Smooth muscle cell (in vitro differentiated cells): ENCODE data around the gene FBXO42. TPM values are rescaled to one million over a fixed set of nuclear protein-coding genes. Genes with fewer than 3 reads are reported as not detected.

ENCODE experiments used
- DNase-seq: peaks from one replicate; lab custom pipeline; 2025; ENCODE audit not compliant: unreplicated experiment; lab: John Stamatoyannopoulos, UW
- H2AFZ ChIP-seq: fragments of 200-600 bp; sonication (generic); 2 replicates; pipeline ENCODE4 v1.6.0; 2016; ENCODE audit warnings: antibody characterized with exemption, low read depth, mild to moderate bottlenecking
- H3F3A ChIP-seq: fragments of 200-600 bp; sonication (generic); 2 replicates; pipeline ENCODE4 v1.6.0; 2017; ENCODE audit warnings: antibody characterized with exemption, low read depth
- H3K27ac ChIP-seq: fragments of 200-600 bp; sonication (generic); 2 replicates; pipeline ENCODE4 v1.5.1; 2016; ENCODE audit warnings: low read depth, mild to moderate bottlenecking
- H3K27me3 ChIP-seq: fragments of 200-600 bp; sonication (generic); 2 replicates; pipeline ENCODE4 v1.6.1; 2016; ENCODE audit warnings: low read depth, mild to moderate bottlenecking
- H3K36me3 ChIP-seq: fragments of 200-600 bp; sonication (generic); 2 replicates; pipeline ENCODE4 v1.5.1; 2016; ENCODE audit warnings: low read depth
- H3K4me1 ChIP-seq: fragments of 200-600 bp; sonication (generic); 2 replicates; pipeline ENCODE4 v1.5.1; 2016; ENCODE audit warnings: low read depth
- H3K4me2 ChIP-seq: fragments of 200-600 bp; sonication (generic); 2 replicates; pipeline ENCODE4 v1.6.0; 2016; ENCODE audit warnings: mild to moderate bottlenecking
- H3K4me3 ChIP-seq: fragments of 200-600 bp; sonication (generic); 2 replicates; pipeline ENCODE4 v1.5.1; 2016; ENCODE audit warnings: mild to moderate bottlenecking
- H3K79me2 ChIP-seq: fragments of 200-600 bp; sonication (generic); 2 replicates; pipeline ENCODE4 v1.6.0; 2016; ENCODE audit warnings: low read depth, mild to moderate bottlenecking
- H3K9ac ChIP-seq: fragments of 200-600 bp; sonication (generic); 2 replicates; pipeline ENCODE4 v1.6.0; 2016; ENCODE audit warnings: low read depth
- H3K9me3 ChIP-seq: fragments of 200-600 bp; sonication (generic); replicated peaks from 2 replicates; pipeline ENCODE4 v1.5.1; 2016; ENCODE audit warnings: low read depth
- H4K20me1 ChIP-seq: fragments of 200-600 bp; sonication (generic); 2 replicates; pipeline ENCODE4 v1.6.0; 2016; ENCODE audit warnings: low read depth
- CTCF ChIP-seq: fragments of 200-600 bp; sonication (generic); IDR thresholded peaks from 2 replicates; pipeline ENCODE4 v1.5.1; 2017; ENCODE audit warnings: borderline replicate concordance, mild to moderate bottlenecking, antibody characterized with exemption; ENCODE audit not compliant: insufficient read depth, poor library complexity, severe bottlenecking
- WGBS: methylation state at CpG from one replicate; pipeline ENCODE4 v1.1.7; 2016; ENCODE audit warnings: low lambda C conversion rate; 5-methylcytosine and 5-hydroxymethylcytosine counted together
- polyA plus RNA-seq: library from polyadenylated mRNA; unstranded; fragments of >200 nt; fragmentation: Nextera tagmentation; extraction: Ambion mirVana; gene quantifications from 2 replicates; pipeline ENCODE4 v1.2.1, GENCODE V29; 2016
- small RNA-seq: library from RNA; depleted of rRNA; stranded (forward); fragments of <200 nt; gene quantifications from one replicate; pipeline ENCODE3, GENCODE V24; 2014
- total RNA-seq: library from RNA; depleted of rRNA; stranded (reverse); fragments of >200 nt; gene quantifications from 2 replicates; pipeline ENCODE4 v1.2.3, GENCODE V29; 2014

Gene FBXO42
- total and polyA plus RNA-seq, 2 experiments from 2014 or later: 14.7 to 22.6 TPM

GRCh38 chr1:16198444-16199156 is 153.7 kb downstream of the FBXO42 start:
- no peak for TF ChIP-seq CTCF
- H3K4me1 ChIP-seq: no peaks in the 10 kb centered on the region
- H3K9me3 ChIP-seq: no peaks in the 10 kb centered on the region
- H3K9ac ChIP-seq: no peak overlapping the region
- no peak for DNase-seq
- no peaks in the 10 kb centered on the region for H3K27me3 ChIP-seq
- no peak overlapping the region for H3K27ac ChIP-seq
- H3F3A ChIP-seq: no peaks in the 10 kb centered on the region
- no peaks in the 10 kb centered on the region for H3K79me2 ChIP-seq
- no peak overlapping the region for H3K4me3 ChIP-seq
- 90% methylated on average over 8 of the region's 8 CpGs for WGBS
- no peaks in the 10 kb centered on the region for H3K36me3 ChIP-seq
- no peaks in the 10 kb centered on the region for H4K20me1 ChIP-seq
- no peak overlapping the region for H3K4me2 ChIP-seq
- no peak overlapping the region for H2AFZ ChIP-seq

GRCh38 chr1:16196874-16197273 is 155.4 kb downstream of the FBXO42 start:
- no peak for DNase-seq
- Histone ChIP-seq H3K27ac (no peak overlapping the region), H3K27me3 (no peaks in the 10 kb centered on the region), H3K79me2 (no peaks in the 10 kb centered on the region), H4K20me1 (no peaks in the 10 kb centered on the region), H3K4me1 (no peaks in the 10 kb centered on the region), H3K9ac (no peak overlapping the region), H3K4me2 (no peak overlapping the region), H3K4me3 (no peak overlapping the region), H3F3A (no peaks in the 10 kb centered on the region), H2AFZ (no peak overlapping the region), H3K9me3 (no peaks in the 10 kb centered on the region), H3K36me3 (no peaks in the 10 kb centered on the region)
- no peak for TF ChIP-seq CTCF
- WGBS: 96% methylated on average over 3 of the region's 3 CpGs

Small RNA genes lying within 50 kb of the gene (small RNA-seq; reads per million reads assigned to genes)
- not detected for gene MT1XP1

Other genes starting within 250 kb of the FBXO42 start
- 34.8 and 41.1 TPM in 2 replicates for gene EPHA2, start 196.4 kb downstream of the FBXO42 start, total RNA-seq
- 27.3 and 48.4 TPM in 2 replicates for gene EPHA2, start 196.4 kb downstream of the FBXO42 start, polyA plus RNA-seq
- gene ARHGEF19, start 139.8 kb downstream of the FBXO42 start, total RNA-seq: 24.9 and 32.1 TPM in 2 replicates
- 45.9 and 52.1 TPM in 2 replicates for gene ARHGEF19, start 139.8 kb downstream of the FBXO42 start, polyA plus RNA-seq
- 1.9 and 2.2 TPM in 2 replicates for gene CPLANE2, start 115.3 kb downstream of the FBXO42 start, total RNA-seq
- 2.5 and 3.3 TPM in 2 replicates for gene CPLANE2, start 115.3 kb downstream of the FBXO42 start, polyA plus RNA-seq
- gene SZRD1, start 14.8 kb upstream of the FBXO42 start, total RNA-seq: 45.3 and 58.1 TPM in 2 replicates
- 52.8 and 56.4 TPM in 2 replicates for gene SZRD1, start 14.8 kb upstream of the FBXO42 start, polyA plus RNA-seq
- not detected in 2 replicates for gene SPATA21, start 84.9 kb upstream of the FBXO42 start, total RNA-seq
- gene SPATA21, start 84.9 kb upstream of the FBXO42 start, polyA plus RNA-seq: 0.07 TPM in 1 of 2 replicates, not detected in the other
- 60.0 and 61.4 TPM in 2 replicates for gene NECAP2, start 88.2 kb upstream of the FBXO42 start, total RNA-seq
- 49.5 and 60.4 TPM in 2 replicates for gene NECAP2, start 88.2 kb upstream of the FBXO42 start, polyA plus RNA-seq
- under 0.01 TPM in 2 replicates for gene RNU1-1, start 161.8 kb upstream of the FBXO42 start, total RNA-seq
- 4.2 and 6.4 TPM in 2 replicates for gene RNU1-1, start 161.8 kb upstream of the FBXO42 start, polyA plus RNA-seq